Activated CD4-positive, alpha-beta T cell treated with anti-CD3 and anti-CD28 coated beads, Interleukin-2, amount 50 U/mL, for 16 hours (primary cell): Measurements from ENCODE around the gene FBP1.
A peak's percentile ranks its signal among the peaks of the same experiment; 100 is the strongest.
"Not testable (repeated sequence)": the region's sequence is repeated elsewhere in the genome, so short reads cannot be mapped to it uniquely, and the experiment has no call there.

Experiments
- DNase-seq: peaks from one replicate; pipeline ENCODE4 v3.0.0-alpha.2; 2020

FBP1 gene

GRCh38 chr9:94612071-94612470 is 27.2 kb downstream of the FBP1 start:
- DNase-seq = no peak

- DNase-seq = peak; percentile 34
Observed at GRCh38 chr9:94611638-94612068, 27.7 kb downstream of the FBP1 start.

- no peak for DNase-seq
Observed at GRCh38 chr9:94610181-94610606, 29.1 kb downstream of the FBP1 start.

- no peak for DNase-seq
Observed at GRCh38 chr9:94607423-94607691, 32.0 kb downstream of the FBP1 start.

- DNase-seq = no peak
Observed at GRCh38 chr9:94606646-94607422, 32.5 kb downstream of the FBP1 start.

- DNase-seq = peak; percentile 63
Observed at GRCh38 chr9:94603259-94604160, 35.8 kb downstream of the FBP1 start.

GRCh38 chr9:94602666-94603065 is 36.7 kb downstream of the FBP1 start:
- no peak for DNase-seq

GRCh38 chr9:94600715-94601114 is 38.6 kb downstream of the FBP1 start:
- no peak for DNase-seq

GRCh38 chr9:94600258-94600657 is 39.1 kb downstream of the FBP1 start:
- DNase-seq = no peak

- no peak for DNase-seq
Observed at GRCh38 chr9:94599102-94599501, 40.2 kb downstream of the FBP1 start.

- no peak for DNase-seq
Observed at GRCh38 chr9:94593459-94594345, 45.6 kb downstream of the FBP1 start, which contains the start of gene FBP2. TSS of gene FBP2 (minus strand) at chr9:94593824. CDS start at chr9:94593726, 98 bp downstream.

GRCh38 chr9:94592683-94593082 is 46.6 kb downstream of the FBP1 start:
- DNase-seq = not testable (repeated sequence)

GRCh38 chr9:94591876-94592275 is 47.4 kb downstream of the FBP1 start:
- no peak for DNase-seq

GRCh38 chr9:94591046-94591545 is 48.2 kb downstream of the FBP1 start:
- not testable (repeated sequence) for DNase-seq

- DNase-seq = no peak
Observed at GRCh38 chr9:94588681-94589080, 50.6 kb downstream of the FBP1 start.

GRCh38 chr9:94586814-94587213 is 52.5 kb downstream of the FBP1 start:
- DNase-seq = no peak

- no peak for DNase-seq
Observed at GRCh38 chr9:94586316-94586715, 53.0 kb downstream of the FBP1 start.

GRCh38 chr9:94584555-94584954 is 54.8 kb downstream of the FBP1 start:
- no peak for DNase-seq

GRCh38 chr9:94581728-94582127 is 57.6 kb downstream of the FBP1 start:
- DNase-seq = no peak

- DNase-seq = no peak
Observed at GRCh38 chr9:94577571-94577970, 61.7 kb downstream of the FBP1 start.

- DNase-seq = no peak
Observed at GRCh38 chr9:94577036-94577435, 62.3 kb downstream of the FBP1 start.

- no peak for DNase-seq
Observed at GRCh38 chr9:94576131-94576530, 63.2 kb downstream of the FBP1 start.
